OCI-LY3 (cell line): ENCODE results near the gene PHOSPHO1.

ENCODE experiments used
- CTCF ChIP-seq: fragments of 200-600, 300-600 bp; sonication (generic); IDR thresholded peaks from 2 replicates; pipeline ENCODE4 v1.5.1; 2014; ENCODE audit warnings: antibody characterized with exemption, low read length, low read depth
- EZH2phosphoT487 ChIP-seq: fragments of 200-600 bp; shearing (Covaris generic); IDR thresholded peaks from 2 replicates; pipeline ENCODE4 v1.6.1; 2018; ENCODE audit warnings: antibody characterized with exemption, mixed run types, low read depth

- TF ChIP-seq CTCF (no peak), EZH2phosphoT487 (no peak)
Observed at GRCh38 chr17:49229805-49230600, 584 bp downstream of the PHOSPHO1 start.
